Measurements from ENCODE around the gene LYRM1.

GRCh38 chr16:20911361-20911760 lies 10.8 kb downstream of the LYRM1 start:
- TF ChIP-seq, protein P1, sequence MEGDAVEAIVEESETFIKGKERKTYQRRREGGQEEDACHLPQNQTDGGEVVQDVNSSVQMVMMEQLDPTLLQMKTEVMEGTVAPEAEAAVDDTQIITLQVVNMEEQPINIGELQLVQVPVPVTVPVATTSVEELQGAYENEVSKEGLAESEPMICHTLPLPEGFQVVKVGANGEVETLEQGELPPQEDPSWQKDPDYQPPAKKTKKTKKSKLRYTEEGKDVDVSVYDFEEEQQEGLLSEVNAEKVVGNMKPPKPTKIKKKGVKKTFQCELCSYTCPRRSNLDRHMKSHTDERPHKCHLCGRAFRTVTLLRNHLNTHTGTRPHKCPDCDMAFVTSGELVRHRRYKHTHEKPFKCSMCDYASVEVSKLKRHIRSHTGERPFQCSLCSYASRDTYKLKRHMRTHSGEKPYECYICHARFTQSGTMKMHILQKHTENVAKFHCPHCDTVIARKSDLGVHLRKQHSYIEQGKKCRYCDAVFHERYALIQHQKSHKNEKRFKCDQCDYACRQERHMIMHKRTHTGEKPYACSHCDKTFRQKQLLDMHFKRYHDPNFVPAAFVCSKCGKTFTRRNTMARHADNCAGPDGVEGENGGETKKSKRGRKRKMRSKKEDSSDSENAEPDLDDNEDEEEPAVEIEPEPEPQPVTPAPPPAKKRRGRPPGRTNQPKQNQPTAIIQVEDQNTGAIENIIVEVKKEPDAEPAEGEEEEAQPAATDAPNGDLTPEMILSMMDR (IDR thresholded peaks at IDR 0.05), result no peak
- no peak for TF ChIP-seq POLR2A (IDR thresholded peaks at IDR 0.05)
- no peak for TF ChIP-seq POLR2AphosphoS5 (IDR thresholded peaks at IDR 0.05)
- TF ChIP-seq EP300 (IDR thresholded peaks at IDR 0.05), result no peak
